ENCODE data around the gene SETBP1.

Gene SETBP1

DNA sequence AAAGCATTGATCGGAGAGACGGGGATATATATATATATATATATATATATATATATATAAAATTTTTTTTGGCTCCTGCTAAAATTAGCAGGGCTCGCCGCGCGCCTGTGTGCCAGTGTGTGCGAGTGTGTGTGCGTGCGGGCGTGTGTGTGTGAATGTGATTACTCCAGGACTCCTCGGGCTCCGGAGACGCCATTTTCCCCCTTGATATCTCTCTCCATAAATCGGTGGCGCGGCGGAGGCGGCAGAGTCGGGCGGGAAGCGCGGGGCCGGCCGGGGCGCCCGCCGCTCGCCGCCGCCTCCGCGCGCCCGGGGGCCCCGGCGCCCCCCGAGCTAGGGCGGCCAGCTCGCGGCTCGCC, 795 bp upstream of the SETBP1 start:
- peak; percentile 60 for DNase-seq

DNA sequence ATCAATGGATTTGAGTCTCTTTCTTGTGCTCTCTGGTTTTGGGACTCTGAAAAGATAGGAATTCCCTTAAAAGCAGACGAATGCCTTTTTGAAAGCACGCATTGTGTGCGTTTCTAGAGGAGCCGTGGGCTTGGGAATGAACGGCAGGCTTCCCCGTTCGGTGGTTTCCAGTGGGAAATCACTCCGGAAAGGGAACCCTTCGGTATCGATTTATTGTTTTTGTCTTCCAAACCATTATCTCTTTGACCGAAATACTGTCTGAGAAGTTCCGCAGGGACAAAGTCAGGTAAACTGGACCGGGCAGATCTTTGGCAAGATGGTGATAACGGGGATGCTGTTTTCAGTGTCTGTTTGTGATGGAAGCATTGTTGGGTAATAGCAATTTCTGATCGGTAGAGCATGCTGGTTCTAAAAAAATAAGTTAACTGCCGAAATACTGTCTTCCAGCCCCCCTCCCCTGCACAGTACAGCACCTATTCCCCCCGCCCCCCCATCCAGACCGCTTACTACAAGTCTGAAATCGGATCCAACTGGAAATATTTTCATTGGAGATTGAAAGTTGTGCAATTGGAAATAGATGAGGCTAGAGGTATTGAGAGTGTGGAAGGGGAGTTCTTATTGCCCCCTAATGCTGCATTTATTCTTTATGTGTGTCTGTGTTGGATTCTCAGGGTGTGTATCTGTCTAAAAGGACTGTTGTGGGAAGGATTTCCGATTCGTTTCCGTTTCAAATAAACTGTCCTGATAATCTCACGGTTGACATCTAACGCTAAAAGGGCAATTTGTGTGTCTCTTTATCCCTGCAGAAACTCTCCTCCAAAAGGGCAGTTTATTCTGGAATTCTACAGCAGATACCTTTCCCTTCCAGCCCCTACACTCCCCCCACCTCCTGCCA, 635 bp downstream of the SETBP1 start:
- DNase-seq, result no peak

DNA sequence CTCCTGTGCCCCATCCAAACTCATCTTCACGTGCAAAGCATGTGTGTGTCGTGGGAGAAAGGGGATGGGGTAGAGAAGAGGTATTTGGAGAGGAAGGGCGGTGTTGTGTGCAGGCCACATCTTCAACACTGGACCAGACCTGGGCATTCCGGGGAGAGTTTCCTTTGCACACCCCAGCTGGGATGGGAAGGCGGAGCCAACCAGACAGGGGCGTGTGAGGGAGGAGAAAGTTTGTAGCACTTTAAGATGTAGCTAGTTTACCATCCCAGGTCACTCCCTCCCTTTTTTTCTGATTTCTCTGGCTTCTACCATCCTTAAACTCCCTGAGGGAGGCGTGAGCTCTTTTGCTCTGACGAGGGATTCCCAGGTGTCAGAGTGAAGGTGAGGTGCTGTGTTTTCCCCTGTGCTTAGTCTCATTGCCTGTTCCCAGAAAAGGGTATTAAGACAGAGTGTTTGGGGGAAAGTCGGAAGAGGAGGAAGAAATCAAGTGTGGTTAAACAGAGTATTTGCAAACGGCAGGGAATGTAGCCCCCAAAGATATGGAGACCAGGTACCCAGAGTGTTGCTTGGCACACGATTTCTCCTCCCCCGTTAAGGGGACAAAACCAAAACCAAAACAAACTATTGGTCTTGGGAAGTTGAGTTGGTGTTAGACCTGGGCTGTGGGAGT, 1.6 kb downstream of the SETBP1 start:
- no peak for DNase-seq

DNA sequence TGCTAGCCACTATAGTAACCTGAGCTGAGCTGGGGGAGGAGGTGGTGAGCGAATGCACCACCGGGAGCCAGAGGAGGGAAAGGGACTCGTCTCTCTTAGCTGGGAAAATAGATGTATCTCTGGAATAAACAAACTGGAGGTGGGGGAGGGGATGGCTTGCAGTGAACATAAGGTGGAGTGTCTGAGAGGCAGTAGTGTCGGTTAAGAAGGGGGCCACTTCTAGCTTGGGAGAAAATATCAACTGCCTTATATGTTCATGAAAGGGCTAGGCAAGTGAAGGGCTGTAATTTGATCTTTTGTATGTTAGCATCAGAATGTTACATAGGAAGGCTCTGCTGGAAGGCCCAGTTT, 2.2 kb downstream of the SETBP1 start:
- no peak for DNase-seq

DNA sequence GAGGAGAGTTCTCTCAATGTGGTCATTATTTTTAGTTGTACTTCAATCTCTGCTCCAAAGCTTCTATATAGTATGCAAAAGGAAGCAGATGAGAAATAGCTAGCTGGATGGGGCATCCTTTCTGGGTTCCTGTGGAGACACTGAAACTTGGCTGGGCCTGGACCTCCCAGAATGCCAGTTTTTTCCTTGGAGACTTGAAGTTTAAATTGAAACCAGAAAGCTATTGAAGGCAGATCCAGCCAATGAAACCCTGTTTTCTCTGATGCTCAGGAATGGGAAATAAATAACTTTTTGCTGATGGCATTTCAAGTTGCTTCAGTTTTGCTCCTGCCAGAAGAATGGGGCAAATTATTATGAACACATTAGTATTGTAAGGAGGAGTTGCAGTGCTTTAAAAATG, 2.9 kb downstream of the SETBP1 start:
- no peak for DNase-seq

DNA sequence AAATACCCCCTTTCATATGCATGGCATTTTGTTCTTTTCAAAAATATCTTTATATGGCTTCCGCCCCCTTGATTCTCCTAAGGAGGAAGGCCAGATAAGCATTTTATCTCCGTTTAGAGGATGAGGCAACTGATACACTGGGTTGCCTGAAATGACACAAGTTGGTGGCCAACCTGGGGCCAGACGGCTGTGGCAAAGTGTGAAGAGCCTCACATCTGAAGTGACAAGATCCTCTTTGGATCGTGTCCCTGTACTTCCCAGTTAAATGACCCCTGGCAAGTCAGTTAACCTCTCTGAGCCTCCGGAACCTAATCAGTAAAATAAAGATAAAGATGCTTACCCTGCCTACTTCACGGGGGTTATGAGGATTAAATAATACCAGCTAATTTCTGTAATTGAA, 4.6 kb downstream of the SETBP1 start:
- DNase-seq, result no peak

DNA sequence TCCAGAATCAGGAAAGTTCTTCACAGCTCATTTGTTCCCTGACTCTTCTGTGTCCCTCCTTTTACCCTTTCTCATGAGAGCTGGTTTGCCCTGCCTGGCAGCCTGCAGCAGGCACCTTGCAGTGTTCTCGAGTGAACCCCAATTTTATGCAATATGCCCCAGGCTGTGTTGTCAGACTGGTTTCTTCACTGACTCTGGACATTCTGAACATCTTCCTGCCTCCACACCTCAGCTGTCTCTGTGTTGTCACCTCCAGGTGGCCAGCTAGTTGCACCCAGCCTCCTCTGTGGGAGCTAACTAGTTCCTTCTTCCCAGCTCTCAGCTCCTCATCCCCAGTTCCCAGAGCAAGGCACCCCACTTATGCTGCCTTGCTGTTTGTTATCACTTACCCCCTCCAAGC, 5.5 kb downstream of the SETBP1 start:
- no peak for DNase-seq

DNA sequence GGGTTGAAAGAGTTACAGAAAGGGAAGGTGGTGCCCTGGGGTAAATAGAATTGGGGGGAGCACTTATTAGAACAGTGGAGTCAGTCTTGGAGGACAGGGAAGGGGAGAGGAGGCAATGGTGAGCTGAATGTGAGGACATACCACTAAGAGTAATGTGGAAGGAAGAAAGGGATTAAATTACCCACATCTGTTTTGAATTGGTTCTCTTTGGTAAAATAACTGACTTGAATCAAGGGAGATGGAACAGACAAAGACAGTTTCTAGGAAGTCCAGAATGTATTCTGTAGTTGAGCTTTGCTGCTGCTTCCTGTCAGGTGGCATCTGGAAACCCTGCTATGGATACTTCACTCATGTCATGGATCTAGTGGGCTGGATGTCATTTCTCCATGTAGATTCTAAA, 6.7 kb downstream of the SETBP1 start:
- DNase-seq, result no peak

DNA sequence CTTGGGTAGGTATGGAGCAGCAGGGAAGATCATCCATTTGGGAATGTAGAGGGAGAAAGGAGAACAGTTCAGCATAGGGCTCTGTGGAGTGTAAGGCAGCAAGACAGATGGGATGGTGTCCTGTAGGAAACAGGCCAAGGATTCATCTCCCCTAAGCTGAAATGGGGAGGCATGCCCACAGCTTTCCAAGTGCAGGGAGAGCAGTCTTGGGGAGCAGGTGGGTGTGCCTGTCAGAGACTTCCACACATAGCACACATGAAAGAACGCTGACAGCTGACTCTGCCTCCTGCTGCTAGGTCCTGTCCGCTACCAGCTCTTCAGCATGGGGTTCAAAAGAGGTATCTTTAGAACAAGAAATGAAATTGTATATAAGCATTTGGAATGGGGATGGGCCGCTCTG, 9.0 kb downstream of the SETBP1 start:
- DNase-seq, result no peak

DNA sequence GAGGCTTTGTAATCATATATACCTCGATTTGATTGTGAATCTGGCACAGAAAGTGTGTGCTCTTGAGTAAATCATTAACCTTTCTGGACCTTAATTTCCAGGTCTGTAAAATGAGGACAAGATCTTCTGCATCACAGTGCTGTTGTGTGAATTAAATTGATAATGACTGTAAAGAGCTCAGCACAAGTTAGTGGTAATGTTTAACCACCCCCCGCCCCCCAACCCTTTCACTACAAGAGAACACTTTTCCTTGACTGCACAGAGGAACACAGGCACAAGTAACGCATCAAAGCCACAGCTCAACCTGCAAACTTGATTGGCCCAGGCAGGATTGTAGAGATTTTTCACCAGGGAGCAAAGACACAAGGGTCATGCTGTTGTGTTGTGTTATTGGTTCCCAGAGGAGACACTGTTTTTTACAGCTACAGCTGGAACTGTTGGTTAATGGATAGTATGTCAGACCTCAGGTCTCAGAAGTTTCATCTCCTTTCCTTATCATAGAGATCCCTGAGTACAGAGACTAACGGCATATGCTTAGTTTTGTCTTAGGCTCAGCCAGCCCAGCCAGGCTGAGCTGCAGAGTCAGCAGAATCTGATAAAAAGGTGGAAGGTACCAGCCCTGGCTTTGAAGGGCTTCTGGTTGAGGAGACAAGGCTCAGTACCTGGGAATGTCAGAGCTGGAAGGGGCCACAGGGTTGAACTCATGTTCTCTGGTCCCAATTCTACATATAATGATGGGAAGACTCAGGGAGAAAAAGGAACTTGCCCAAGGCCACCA, 10.6 kb downstream of the SETBP1 start:
- DNase-seq, result no peak

DNA sequence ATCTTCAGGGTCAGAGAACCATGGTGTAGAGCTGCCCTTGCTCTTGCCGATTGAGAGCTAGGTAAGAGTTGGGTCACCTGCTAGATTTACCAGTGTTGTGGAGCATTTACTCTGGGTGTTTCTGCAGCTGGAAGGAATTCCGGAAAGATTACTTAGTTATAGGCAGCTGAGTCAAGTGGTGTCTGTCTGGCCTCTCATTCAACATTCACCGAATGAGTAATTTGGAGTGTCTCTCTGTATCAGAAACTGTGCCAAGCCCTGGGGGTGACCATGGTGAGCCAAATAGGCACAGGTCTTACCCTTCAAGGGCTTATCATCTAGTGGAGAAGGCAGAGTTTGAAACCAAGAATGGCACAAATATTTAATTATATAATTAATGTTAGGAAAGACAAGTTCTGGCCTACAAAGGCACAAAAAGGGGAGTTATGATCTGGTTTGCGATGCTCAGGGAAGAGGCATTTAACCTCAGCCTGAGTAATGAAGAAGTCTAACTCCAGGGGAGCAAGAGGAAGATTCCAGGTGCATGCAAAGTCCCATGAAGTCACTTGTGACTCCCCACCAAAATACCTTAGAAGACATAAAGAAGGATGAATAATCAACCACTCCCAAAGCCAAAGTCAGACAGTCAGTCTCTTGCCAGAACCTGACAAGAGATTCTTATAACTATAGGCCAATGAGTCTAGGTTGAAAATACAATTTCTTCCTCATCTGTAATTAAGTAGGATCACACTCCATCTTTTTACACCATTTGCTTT, 12.5 kb downstream of the SETBP1 start:
- DNase-seq, result no peak

DNA sequence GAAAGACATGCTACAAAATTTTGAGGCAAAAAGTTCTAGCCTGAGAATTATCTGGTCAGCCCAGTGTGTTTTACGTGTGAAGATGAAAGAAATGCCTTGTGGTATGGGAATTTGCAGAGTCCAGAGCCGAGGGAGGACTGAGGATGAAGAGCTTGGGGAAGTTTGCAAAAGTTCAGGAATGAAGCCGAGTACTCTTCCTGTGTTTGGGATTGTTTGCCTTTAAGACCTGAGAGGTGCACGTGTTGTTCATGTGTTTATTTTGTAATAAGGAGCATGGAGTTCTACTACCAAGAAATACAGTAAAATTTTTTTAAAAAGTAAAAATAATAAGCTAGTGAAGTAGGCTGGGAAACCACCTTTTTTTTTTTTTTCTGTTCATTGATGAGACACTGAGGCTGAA, 14.8 kb downstream of the SETBP1 start:
- no peak for DNase-seq

DNA sequence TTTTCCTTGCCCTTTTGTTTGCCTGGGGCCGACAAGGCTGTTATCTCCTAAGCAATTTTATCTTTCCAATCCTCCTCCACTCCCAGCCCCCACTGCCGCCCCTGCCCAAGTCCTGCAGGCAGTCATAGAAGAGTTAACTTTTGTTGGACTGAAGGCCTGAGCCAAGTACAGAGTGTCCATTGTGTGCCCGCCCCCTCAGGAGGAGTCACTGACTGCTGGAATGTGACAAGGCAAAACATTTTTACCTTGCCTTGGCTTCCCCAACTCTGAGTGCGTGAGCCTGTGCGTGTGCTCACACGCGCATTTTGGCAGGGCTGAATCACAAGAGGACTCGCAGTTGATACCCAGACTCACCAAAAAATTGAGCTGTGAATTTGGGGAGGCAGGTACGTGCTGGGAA, 16.2 kb downstream of the SETBP1 start:
- DNase-seq, result no peak

DNA sequence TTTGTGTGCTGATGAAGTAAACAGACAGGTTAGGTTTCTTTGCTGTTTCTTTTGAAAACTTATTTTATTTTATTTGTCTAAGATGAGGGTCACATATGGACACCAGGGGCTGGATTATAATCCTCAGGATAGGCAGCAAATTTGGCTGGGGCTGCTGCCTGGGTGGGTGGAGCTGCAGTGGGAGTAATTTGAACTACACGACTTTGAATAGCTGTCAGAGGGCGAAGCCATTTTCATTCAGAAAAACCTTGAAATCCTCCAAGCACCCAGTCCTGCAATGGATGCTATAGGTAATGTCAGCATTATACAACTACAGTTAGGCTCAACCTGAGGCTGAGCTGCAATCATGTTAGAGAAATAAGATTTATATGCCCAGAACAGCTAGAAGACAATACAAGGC, 16.6 kb downstream of the SETBP1 start:
- no peak for DNase-seq

DNA sequence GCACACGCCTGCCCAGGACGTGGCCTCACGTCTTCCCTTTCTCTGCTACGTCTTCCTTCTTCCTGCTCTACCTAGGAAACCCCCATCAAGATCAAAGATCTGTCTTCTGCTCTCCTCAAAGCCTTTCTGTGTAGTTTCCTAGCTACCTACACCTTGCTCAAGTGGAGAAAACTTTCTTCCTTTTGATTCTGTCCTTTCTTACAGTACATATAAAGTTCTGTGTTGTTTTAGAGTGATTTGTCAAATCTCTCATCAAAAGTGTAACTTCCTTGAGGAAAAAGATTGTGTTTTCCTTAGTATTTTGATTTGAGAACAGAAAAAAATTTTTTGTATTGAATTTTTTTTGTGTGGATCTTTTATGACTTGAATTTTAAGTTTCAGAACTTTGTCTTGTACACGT, 17.8 kb downstream of the SETBP1 start:
- no peak for DNase-seq

DNA sequence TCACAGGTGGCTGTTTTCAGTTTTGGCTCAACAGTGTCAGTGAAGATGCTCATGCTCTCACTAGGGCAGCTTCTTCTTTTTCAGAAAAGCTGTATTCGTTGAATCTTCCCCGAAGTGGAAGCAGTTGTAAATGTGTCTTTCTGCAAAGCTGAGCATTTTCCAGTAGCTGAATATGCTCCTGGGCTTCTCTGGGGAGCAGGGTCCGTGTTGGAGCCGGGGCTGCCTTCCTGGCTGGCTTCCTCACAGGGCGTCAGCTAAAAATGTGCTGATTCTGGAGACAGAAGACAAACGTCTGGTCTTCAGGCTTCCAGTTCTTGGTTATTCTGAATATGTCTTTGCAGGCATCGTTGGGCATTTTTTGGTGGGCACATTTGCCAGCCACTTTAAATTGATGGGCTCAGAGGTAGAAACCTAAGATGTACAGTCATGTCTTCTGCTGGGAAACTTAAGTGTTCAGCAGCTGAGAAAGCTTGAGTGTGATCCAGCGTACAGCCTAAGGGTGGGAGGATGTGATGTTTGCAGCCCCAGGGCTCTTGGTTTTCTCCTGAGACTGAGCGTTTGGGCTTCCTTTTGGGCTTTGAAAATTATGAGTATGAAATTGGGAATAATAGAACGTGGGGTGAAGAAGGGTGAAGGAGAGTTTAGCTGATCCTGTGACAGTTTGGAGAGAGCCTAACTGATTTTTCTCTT, 19.0 kb downstream of the SETBP1 start:
- no peak for DNase-seq

DNA sequence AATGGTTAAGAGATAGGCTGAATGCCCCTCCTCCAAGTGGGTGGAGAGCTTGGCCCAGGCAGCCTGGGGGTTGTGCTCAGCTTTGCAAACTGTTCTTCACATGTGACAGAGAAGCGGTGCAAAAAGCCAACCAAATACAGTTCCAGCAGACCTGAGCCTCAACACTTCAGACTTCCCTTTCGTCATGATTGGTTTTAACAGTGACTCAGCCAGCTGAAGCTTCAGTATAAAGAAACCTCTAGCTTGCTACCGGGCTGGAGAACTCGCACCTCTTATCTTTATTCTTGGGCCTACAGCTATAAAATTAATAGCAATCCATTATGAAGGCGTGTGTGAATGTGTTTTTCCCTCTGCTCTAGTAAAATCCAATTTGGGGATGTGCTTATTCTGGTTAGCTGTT, 20.0 kb downstream of the SETBP1 start:
- no peak for DNase-seq

DNA sequence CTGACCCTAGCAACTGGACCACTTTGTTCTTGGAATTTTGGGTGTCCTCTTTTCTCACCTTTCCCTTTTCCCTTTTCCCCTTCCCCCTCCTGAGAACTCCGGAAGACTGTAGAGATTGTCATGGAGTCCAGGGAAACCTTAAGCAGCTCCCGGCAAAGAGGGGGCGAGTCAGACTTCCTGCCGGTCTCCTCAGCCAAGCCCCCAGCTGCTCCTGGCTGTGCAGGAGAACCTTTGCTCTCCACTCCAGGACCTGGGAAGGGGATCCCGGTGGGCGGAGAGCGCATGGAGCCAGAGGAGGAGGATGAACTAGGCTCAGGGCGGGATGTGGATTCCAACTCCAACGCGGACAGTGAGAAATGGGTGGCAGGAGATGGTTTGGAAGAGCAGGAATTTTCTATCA, 20.5 kb downstream of the SETBP1 start:
- DNase-seq, result no peak

DNA sequence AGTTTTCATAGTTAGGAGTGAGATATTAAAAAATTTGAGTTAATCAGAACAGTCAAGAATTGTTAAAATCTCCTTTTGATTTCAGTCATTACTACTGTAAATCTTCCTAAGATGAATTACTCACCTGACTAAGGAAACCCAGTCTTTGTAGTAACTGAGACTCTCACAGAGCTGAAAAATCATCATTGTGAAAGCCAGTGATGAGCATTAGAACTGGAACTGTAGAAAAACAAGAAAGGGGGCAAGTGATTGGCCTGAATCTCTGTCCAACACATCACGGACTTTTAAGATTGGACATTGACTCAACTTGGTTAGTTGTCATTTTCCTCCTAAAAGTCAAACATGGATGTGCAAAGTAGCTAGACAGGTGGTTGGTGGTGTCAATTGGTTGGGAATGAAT, 21.9 kb downstream of the SETBP1 start:
- no peak for DNase-seq

DNA sequence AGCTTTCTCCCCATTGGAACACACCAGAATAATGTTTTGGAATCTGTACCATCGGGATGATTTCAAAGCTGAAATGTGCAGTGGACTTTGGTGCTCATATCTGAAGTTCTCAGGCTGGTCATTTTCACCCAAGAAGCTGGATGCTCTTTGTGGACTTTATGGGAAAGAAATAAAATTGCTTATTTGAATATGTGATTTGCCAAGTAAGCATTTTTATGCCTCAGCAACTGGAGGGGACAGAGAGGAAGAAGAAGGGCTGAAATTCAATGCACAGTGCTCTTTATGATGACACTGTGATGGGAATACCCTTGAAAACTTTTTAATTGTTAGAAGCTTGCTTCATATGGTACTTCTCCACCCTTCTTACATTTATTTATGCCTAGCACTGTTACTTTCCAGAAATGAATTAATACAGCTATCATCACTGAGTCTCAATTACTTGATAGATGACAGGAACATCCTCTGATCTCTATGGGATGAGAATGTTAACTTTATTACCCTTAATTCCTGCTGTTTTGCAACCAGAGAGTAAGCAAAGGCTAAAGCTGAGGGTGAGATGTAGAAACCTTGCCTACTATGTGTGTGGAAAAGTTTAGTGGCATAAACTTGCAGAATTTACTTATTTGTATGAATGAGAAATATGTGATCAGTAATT, 23.6 kb downstream of the SETBP1 start:
- no peak for DNase-seq

DNA sequence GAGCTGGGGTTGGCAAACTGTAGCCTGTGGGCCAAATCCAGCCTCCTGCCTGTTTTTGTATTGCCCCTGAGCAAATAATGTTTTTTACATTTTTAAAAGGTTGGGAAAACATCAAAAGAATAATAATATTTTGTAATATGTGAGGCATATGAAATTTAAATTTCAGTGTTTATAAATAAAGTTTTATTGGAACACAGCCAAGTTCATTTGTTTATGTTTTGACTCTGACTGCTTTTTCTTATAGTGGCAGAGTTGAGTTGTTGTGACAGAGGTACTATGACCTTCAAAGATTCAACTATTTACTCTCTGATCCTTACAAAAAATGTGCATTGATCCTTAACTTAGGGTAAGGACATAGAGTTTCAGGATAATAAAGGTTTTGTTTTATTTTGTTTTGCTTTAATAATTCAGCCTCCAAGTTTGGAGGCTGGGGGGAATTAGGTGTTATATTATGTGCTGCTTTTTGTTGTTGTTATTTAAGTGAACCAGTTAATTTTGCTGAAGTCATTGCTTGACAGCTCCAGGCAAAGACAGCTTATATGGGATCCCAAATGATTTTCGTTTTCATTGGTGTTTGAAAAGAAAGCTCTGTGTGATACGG, 24.5 kb downstream of the SETBP1 start:
- no peak for DNase-seq
